Stimulated activated CD8-positive, alpha-beta memory T cell treated with anti-CD3 and anti-CD28 coated beads, Interleukin-15, amount 100 ng/mL, for 1 hour (primary cell): ENCODE measurements around the gene SRSF2.
"Not testable (repeated sequence)": the region's sequence is repeated elsewhere in the genome, so short reads cannot be mapped to it uniquely, and the experiment has no call there.

Experiments used
- DNase-seq: peaks from one replicate; pipeline ENCODE4 v3.0.0-alpha.2; 2020; ENCODE audit warnings: low read depth

Gene SRSF2

GRCh38 chr17:76700617-76701470, 36.3 kb downstream of the SRSF2 start:
- no peak for DNase-seq

DNA sequence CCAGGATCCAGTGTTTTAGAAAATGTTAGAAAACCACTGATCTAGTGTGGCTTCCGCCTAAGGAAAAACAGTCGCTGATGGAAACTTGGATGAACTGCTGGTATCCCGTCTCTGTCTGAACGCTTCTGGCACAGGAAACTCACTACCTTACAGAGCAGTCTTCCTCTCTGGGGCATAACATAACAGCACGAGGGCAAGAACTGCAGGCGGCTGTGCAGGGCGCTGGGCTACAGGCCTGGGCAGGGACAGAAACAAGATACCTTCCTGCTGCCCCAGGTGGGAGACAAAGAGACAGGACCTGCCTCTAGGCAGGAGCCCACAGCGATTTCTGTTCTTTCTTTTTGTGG, 36.9 kb downstream of the SRSF2 start:
- DNase-seq: no peak

GRCh38 chr17:76698466-76698977, 38.6 kb downstream of the SRSF2 start:
- DNase-seq: not testable (repeated sequence)

- no peak for DNase-seq
Measured at GRCh38 chr17:76697702-76698465, 39.2 kb downstream of the SRSF2 start.

GRCh38 chr17:76696763-76697701, 40.1 kb downstream of the SRSF2 start:
- no peak for DNase-seq

DNA sequence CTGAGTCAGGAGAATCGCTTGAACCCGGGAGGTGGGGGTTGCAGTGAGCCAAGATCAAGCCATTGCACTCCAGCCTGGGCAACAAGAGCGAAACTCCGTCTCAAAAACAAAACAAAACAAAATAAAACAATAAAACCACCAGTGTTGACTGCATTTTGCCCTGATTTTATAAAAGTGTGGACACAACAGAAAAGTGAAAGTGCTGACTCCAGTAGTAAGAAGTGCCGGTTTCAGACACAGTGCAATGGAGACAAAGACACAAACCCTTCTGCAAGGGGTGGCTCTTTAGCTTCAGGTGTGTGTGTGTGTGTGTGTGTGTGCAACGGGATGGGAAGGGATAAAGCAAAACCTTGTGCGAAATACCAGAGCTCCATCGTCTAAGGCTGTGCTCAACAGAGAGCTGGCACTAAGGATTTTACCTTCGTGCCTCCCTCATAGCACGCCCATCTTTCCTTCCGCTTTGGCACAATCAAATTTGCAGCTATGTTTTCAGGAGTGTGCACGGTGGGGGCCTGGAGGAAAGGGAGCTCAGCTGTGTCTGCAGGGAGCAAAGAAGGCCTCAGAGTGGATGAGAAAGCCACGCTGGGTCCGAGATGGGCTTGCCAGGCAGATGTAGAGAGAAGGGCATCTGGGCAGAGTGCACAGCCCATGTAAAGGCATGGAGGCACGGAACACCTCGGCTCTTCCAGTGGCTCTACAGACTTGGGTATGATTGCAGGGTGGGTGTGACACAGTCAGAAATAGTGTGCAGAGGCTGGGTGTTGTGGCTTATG, 41.9 kb downstream of the SRSF2 start:
- DNase-seq: no peak

GRCh38 chr17:76691379-76692191, 45.5 kb downstream of the SRSF2 start:
- no peak for DNase-seq

- DNase-seq: no peak
Measured at GRCh38 chr17:76690596-76691280, 46.4 kb downstream of the SRSF2 start.

GRCh38 chr17:76689859-76690258, 47.3 kb downstream of the SRSF2 start:
- no peak for DNase-seq

- no peak for DNase-seq
Measured at GRCh38 chr17:76688165-76688622, 48.9 kb downstream of the SRSF2 start.

DNA sequence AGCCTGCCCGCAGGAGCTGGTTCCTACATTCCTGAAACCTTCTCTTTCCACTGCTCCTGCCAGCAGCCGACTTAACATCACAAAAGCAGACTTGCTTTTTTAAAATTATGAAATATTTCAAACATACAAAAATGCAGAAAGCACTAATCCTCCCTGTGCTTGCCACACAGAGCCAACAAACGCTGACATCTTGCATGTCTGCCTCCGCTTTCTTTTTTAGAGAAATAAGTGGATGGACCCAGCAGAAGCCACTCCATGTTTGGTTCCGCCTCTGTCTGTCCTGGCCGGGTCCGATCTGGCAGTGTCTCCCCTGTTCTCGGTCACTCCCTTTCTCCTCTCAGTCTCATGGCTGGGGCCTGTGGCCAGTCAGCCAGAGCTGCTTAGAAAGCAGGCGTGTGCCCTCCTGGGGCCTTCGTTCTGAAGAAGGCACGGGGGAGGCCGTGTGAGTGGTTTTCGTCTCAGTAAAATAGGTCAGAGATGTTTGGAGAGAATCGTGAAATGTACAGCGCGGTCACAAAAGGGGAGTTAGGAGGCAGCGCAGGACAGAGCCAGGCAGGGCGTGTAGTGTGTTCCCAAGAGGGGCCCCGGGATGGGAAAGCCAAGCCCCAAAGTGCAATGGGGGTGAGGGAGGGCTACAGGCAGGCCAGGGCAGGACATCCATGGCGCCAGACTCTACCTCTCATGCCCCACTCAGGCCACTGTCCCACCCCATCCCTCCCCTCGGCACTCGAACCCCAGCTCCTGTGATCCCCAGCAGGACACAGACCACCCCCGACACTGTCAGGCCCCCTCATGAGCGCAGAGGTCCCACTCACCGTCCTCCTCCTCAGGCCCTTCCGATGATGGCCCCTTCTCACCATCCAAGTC, 49.6 kb downstream of the SRSF2 start:
- no peak for DNase-seq

- DNase-seq: no peak
Measured at GRCh38 chr17:76686538-76687297, 50.4 kb downstream of the SRSF2 start.

- no peak for DNase-seq
Measured at GRCh38 chr17:76685846-76686245, 51.3 kb downstream of the SRSF2 start.

- DNase-seq: no peak
Measured at GRCh38 chr17:76685366-76685765, 51.8 kb downstream of the SRSF2 start.

DNA sequence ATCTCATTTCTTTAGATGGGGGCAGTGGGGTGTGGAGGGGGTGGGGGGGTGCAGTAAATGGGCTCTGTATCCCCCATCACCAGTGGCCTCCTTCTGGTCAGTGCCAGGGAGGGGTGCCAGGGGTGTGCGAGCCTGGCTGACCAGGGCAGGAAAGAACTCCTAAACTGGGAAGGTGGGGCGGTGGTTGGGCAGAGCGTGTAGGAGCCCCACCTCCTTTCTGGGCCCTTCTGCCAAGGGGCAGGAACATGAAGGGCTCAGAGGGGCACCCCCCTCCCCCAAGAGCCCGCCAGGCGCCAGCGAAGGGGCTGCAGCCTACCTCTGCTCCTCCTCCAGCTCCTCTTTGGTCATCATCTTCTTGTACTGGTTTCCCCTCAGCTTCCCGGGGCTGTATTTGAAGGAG, 52.4 kb downstream of the SRSF2 start:
- DNase-seq: no peak
